ENCODE results near the gene LMAN1L.

The LMAN1L gene

DNA sequence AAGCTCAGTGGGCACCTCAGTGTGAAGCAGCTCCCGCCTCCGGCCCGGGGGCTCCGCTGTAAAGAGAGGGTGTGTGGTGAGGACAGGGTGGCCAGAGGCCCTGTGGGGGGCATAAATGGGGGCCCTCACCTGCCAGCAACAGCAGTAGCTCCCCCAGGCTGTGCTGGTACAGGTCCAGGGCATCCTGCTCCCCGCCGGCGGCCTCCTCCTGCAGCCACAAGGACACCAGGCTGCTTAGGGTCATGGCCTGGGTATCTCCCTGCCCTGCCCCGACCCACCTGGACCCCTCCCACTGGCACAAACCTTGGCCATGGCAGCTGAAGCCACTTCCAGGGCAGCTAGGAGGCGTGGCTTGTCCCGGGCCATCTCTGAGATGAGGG is 25.5 kb downstream of the LMAN1L start:
- no peak for DNase-seq (ENCODE audit: low read depth)

DNA sequence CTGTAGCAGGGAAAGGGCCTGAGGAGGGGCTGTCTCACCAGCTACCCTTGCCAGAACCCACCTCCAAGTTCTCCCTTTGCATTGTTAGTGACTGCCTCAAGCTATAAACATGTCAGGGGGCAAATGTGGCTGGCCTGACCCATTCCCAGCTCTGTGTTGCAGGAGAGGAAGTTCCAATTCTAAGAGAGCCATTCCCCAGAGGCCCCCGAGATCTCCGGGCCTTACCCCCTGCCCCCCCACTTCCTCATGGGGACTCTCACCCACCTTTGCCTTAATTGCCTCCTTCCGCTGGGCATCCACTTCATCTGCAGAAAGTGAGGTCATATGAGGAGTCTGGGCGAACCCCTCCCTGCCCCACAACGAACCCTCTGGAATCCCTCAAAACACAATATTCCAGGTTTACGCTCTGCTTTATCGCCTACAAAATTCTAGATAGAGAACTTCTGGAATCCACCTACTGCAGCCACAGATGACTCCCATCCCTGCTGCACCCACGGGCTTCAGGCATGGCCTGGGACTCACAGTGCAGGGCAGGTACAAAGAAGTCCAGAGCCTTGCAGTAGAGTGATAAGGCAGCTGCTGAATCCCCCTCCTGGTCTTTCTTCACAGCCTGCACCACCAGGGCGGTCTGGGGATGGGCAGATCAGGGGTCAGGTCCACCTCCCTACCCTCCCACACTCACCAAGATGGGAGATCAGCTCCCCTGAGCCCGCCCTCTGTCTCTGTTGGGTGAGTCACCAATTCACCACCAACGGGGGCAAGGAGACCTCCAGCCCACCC is 26.3 kb downstream of the LMAN1L start:
- DNase-seq (ENCODE audit: low read depth), result no peak

DNA sequence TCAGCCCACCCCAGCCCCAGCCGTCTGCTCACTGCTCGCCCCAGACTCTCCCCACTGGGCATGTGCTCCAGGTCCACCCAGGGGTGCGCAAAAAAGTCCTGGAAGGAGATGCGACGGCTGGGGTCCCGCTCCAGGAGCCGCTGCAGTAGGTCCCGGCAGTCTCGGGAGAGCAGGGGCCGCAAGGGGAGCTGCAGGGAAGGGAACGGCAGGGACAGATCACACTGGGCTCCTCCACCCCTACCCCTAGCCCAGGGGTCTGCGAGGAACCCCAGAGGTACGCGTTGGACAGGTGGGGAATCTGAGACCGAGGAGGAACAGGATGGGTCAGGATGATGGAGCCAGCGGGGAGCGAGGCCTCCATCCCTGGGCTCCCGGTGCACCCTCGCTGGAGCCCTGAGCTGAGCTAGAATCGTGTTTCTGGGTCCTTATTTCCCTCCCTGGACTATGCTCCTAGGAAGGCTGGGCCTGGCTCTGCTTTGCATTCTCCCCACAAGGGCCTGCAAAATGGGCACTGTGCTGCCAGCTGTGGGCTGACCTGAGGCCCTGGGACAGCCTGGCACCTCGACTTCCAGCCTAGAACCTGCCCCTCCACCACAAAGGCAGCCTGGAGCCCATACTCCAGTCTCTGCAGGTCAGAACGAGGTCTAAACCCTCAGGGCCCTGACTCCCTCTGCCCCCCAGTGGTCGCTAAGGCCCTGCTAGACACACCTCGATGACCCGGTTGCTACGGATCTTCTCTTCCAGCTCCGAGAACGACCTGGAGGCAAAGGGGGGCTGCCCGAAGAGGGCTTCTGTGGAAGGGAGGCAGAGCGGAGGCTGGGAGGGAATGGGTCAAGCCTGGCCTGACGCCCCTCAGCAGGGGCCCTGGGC is 27.1 kb downstream of the LMAN1L start:
- DNase-seq (ENCODE audit: low read depth), result no peak

DNA sequence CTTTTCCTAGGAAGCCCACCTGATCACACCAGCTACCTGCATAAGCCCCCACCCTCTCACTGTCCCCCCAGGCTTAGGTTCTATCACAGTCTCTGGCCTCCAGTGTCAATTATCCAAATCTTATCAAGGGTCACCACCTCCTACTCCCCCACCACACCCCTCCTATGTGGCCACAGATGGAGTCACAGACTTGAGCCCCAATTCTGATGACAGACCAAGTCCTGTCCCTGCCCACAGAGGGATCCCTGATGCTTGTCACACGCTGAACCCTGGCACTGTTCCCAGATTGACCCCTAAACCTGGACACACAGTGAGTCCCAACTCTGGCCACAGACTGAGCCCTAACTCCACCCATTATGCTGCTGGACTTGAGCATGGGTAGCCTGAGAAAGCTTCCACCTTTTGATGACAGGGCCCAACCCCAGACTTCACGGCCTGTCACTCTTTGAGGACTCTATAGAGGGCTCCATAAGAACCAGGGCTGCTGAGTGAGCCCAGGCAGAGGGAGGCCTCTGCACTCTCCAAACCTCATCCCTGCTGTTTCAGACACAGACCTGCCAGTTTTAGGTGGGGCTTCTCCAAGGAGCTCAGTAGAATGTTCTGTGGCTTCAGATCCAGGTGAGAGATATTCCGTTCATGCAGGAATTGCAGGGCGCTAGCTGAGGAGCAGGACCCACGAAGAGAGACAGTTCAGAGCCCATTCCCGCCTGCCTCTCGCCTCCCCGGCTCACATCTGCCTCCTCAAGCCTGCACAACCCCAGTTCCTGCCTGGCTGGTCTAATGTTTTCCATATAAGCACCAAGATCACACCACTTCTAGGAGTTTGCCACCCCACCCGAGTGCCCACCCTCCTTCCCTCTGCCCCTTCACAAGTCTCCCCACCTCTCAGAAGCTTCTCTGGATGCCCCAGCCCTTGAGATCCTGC is 28.5 kb downstream of the LMAN1L start:
- DNase-seq (ENCODE audit: low read depth), result no peak

DNA sequence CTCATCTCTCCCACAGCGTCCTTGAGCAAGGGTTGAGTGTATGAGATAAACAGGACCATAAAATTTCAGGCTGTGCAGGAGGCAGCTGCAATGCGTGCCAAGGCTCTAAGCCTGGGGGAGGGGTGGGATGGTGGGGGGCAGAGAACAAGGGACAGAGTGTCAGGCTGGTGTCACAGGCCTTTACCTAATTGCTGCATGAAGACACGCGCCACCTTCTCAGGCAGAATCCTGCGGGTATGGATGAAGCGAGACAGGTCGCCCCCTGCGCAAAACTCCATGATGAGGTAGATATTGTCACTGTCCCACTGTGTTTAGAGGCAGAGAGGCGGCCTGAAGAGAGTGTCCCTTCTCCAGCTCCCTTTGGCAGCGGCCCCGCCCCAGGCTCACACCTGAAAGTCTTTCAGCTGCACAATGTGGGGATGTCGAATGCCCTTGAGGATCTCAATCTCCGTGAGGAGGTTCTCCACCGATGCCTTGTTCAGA is 29.3 kb downstream of the LMAN1L start:
- DNase-seq (ENCODE audit: low read depth), result no peak

DNA sequence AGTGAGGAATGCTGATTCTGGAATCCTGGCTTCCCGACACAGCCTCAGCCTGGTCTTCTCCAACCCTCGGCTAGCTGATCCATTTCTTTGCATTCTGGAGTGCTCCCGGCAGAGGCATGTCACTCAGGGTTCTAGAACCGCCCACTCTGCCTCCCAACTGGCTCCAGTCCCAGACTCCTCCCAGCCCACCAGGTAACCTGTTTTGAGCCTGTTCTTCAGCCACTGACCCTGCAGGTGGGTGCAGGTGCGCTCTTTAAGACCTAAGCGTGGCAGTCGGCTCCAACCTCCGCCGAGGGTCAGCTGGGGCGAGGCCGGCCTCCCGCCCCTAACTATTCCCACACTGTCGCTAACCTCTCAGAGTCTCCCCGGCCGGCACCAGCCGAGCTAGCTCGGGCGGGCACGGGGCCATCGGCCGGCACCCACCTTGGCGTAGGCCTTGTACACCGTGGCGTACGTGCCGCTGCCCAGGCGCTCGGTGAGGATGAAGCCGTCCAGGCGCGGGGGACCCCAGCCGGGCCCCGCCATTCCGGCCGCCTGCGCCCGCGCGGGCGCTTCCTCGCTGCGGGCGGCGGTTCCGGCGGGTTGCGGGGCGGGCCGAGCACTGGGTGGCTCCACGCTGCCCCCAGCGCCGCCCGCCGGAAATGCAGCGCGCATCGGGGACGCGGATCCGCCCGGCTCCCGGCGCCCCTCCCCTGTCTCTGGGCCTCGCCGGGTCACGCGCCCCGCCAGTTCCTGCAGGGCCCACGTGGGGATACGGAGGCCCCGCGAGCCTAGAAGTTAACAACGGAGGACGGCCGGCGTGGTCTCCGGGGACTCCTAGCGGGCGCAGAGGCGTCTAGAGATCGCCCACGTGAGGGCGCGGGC is 30.2 kb downstream of the LMAN1L start, which contains the start of gene ULK3:
TSS of gene ULK3 (minus strand) at position 576 of the 864 bp plus-strand sequence. CDS start at position 525, 51 bp downstream.
- DNase-seq (ENCODE audit: low read depth), result peak; percentile 91

DNA sequence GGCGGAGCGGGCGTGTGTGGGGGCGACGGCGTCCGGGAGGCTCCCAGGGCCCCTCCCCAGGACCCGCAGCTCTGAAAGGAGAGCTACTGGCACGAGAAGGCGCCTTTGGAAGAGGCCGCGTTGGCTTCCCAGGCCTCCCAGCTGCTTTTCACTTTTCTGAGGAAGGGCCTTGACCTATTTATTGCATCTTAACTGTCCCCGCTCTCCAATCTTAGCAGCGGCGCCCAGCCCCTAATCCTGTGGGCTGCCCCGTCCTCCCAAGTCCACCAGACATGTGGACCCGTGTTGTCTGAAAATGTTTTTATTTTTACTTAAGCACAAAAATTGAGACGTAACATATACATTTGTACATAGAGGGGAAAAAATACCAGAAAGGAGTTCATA is 30.8 kb downstream of the LMAN1L start:
- DNase-seq (ENCODE audit: low read depth), result no peak

DNA sequence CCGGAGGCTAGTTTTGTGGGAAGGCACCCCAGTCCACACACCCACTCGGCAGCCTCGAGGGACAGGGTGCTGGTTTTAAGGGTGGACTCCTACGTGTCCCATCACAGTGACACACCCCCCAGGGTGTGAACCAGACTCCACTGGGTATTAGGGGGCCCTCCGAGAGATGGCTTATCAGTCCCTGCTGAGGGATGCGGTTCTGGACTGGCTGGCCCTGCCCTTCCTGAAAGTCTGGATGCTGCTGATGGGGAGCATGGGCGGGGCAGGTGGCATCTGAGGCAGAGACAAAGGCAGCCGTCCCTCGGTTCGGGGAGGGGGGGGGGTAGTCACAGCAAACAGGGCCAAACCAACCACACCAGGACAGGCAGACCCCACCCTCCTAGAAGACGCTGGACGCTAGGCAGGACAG is 31.3 kb downstream of the LMAN1L start:
- no peak for DNase-seq (ENCODE audit: low read depth)

DNA sequence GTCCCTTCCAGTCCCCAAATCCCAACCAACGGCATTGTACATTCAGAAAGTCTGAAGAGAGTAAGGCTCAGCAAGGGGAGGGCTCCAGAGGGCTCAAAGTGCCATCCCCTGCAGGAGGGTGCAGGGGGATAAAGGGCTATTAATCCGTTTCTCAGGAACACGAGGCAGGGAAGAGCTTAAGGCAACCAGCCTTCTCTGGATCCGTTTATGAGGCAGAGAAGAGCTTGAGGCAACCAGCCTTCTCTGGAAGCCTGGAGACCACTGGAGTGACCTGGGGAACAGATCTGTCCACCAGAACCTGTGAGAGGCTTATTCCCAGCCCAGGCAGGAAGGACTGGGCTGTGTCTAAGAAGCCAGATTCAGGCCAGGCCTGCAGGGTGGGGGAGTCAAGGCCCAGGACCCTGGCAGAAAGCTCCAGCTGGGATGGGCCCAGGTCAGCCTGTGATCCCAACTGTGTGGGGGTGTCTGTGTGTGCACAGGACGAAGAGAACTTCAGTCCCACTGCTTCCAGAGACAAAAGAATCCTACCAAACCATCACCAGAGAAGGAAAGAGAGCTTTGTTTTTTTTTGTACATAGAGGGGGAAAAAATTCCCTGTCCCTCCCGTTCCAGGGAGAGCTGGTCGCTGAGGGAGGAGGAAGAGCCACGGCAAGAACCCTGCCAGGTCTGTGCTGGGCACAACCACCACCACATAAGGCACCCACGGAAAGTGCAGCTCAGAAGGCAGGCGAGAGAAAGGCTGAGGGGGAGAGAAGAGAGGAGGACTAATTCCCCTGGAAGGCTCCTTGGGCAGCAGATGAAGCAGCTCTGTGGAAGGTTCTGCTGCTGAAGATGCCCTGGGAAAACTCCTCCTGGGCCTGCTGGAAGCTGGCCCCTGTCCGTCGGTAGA is 31.9 kb downstream of the LMAN1L start:
- DNase-seq (ENCODE audit: low read depth), result no peak

DNA sequence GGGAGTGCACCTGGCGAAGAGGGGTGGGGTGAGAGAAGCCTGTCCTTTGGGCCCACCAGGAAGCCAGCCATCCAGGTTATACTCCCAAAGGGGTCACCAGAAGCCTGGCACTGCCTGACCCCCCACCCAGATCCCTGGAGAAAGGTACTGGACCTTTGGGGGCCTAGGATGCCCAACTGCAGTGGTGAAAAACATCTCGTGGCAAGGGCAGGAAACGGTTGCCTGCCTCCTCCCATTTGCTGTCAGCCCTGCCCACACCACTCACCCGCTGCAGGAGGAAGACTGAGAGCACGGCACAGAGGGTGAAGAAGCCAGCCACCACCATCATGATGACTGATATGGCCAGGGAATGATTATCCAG is 32.6 kb downstream of the LMAN1L start:
- DNase-seq (ENCODE audit: low read depth), result peak; percentile 48

DNA sequence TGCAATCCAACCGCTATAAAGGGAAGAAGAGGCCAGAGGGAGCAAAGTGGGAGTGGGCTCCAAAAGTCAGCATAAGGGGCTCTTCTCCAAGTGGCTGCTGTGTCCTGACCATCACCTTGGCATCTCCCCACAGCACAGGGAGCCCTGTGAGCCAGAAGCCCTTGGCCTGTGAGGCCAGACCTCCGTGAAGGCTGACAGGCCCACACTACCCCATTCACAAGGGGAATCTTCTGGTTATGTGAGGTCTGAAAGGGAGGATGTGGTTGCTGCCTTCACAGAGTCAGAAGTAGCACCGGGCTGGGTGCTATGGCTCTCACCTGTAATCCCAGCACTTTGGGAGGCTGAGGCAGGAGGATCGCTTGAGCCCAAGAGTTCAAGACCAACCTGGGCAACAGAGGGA is 32.9 kb downstream of the LMAN1L start:
- no peak for DNase-seq (ENCODE audit: low read depth)

DNA sequence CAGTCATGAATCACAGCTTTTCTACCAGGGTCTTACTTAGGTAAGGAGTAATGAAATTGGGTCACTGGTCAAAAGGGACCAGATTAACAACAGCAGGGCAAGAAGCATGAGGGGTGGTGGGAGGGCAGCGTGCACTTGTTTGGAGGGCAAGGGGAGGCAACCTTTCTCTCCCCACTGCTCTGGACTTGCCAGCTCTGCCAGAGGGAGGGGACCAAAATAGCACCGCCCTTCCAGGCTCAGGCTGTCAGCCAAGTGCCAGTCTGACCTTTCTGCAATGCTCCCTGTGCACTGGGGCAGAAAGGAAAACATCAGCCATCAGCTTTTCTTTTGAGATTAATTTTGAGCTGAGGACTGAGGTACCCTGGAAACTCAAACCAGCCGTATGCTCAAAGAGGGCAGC is 34.8 kb downstream of the LMAN1L start:
- no peak for DNase-seq (ENCODE audit: low read depth)

DNA sequence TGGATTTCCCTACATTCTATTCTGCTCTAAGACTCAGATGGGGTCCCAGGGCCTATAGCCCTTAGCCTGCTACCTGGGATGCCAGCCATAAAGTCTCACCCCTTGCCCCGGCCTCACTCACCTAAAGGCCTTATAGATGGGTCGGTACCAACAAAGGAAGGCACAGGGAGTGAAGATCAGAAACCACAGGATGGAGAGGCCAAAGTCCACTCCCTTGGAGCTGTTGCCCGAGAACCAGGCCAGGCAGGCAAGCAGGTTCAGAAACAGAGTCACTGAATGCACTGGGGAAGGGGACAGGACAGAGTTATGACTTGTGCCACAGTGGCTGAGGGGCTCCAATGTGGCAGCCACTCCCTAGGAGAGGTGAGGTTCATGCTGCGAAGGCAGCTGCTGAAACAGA is 37.8 kb downstream of the LMAN1L start:
- no peak for DNase-seq (ENCODE audit: low read depth)

DNA sequence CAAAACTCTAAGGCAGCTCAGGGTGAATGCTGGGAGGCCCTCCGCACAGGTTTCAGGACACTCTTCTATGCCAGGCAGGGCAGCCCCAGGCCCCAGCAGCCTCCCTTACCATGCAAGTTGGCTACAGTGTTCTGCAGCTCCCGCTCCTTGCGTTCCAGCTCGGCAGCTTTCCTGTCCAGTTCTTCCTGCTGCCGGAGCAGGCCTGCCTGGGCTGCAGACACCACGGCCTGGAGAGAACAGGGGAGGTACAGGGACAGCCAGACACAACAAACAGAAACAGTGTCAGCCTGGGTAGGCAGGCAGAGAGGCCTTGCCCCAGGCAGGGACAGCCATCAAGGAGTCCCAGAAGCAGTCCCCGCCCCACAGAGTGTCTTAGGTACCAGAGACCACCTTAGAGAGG is 39.3 kb downstream of the LMAN1L start:
- DNase-seq (ENCODE audit: low read depth), result no peak

DNA sequence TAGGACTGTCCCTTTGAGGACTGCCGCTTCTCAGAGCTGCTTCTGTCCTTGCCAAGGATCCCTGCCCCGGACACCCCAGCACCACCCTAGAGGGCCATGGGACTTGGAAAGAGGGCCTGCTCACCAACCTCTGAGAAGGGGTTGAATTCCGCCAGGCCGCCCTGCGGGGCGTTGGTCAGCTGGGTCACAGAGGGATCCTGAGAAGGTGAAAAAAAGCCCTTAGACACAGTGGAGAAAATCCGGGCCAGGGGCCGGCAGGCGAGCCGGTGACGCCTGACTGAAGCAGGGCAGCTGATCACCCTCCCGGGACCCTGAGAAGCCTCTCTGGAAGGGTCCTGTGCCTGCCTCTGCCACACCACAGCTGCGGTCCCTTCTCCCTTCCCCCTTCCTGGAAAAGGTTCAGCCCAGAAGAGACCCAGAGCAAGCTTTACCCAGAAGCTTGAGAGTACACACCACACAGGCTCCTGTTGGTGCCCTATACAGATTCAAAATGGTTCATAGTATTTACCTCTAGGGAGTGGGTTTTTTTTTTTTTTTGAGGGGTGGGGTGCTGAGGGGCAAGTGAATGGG is 41.9 kb downstream of the LMAN1L start:
- no peak for DNase-seq (ENCODE audit: low read depth)

DNA sequence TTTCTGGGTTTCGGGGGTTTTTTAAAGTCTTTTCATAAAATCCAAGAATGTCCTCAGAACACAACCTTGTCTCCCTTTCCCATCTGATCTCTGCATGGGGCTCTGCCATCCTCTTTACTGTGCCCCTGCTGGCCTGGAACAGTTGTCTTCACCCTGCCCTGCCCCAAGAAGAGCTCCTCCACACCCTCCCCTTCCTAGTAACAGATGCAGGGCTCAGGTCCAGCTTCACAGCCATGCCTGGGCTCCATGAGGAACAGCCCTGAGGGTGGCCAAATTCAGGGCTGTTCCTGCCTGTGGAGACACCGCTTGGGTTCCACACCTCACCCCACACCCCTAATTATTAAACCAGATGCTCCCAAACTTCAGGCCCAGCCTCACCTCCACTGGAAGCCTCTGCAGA is 43.2 kb downstream of the LMAN1L start:
- DNase-seq (ENCODE audit: low read depth), result no peak

DNA sequence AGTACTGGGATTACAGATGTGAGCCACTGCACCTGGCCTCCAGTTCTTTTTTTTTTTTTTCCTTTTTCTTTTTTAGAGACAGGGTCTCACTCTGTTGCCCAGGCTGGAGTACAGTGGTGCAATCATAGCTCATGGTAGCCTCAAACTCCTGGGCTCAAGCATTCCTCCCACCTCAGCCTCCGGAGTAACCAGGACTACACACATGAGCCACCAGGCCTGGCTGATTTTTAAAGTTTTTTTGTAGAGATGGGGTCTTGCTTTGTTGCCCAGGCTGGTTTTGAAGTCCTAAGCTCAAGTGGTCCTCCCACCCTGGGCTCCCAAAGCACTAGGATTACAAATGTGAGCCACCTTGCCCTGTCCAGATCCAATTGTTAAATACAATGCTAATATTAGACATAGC is 43.9 kb downstream of the LMAN1L start:
- DNase-seq (ENCODE audit: low read depth), result no peak

DNA sequence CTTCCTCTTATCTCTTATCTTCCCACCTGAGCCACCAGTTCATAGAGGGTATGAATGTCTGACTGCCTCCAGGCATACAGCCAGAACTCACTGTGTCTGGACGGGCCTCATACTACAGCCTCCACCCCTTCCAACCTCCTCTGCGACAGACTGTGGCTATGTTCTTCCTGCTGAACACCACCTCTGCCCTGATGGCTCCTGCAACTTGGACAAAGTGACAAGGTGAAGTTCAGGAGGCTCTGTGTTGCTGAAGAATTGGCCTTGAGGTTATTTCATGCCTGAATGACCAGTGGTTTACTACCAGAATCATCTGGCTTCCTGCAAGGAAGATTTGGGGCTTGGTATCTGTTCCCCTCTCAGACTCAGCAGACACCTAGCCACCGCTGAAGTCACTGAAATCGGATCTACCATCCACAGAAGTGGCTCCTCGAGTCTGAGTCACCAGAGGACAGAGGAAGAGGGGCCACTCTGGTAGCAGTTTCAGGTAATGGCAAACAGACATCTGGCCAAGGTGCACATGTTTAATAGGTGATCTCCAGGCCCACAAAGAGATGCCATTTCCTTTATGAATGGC is 44.5 kb downstream of the LMAN1L start:
- no peak for DNase-seq (ENCODE audit: low read depth)

DNA sequence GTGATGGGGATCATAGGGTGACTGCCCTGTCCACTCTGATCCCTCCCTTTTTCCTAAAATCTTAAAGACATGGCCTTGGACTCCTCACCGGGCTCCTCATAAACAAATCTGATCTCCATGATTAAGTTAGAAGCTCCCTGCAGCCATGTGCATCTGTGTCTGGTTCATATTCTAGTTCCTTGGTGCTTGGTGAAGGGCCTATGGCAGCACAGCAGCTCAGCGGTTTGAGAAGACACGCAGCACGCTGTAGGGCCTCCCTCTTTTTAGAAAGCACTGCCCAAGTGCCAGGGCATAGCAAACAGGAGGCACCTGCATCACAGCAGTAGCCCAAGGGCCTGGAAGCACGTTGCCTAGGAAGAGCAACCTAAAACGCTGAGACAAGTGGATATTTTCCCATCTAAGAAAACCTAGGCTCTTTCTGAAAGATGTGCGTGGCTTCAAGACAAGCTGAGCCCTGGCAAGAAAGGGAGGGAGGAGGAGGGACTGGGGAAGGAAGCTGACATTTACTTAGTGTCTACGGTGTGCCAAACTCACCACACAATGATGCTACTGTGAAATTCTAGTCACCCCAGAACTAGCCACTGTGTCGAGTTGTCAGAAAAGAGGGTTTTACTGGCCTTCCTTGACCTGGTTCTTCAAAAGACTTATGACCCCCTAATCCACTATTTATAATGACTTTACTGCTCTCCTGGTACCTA is 45.2 kb downstream of the LMAN1L start:
- no peak for DNase-seq (ENCODE audit: low read depth)
